ENCODE data around the gene TMEM144.

DNA sequence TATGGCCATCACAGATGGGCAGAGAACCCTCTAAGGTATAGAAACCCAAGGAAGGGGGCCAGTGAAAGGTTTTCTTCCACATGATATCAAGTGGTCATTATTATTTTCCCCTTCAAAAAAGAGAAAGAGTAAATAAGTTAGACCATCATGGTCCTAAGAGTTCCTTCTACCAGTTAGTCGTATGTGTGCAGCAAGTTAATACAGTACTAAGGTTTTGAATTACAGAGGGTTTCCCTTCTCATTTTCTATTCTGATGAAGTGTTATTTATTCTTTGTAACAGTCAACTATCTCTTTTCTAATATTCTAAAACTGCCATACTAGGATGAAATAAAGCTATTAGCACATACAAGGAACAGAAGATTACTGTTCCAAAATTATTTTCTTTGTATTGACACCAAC lies 94.4 kb downstream of the TMEM144 start:
- TF ChIP-seq TAF1 (IDR thresholded peaks at IDR 0.05; ENCODE audit: borderline replicate concordance, low read depth, low read length): no peak
- TF ChIP-seq POLR2A (IDR thresholded peaks at IDR 0.05; ENCODE audit: low read depth, low read length): no peak
